Epithelial cell of proximal tubule (primary cell): ENCODE data around the gene H2BK1. TPM values are rescaled to one million over a fixed set of nuclear protein-coding genes. Genes with fewer than 3 reads are reported as not detected.

Experiments used
- DNase-seq: peaks from one replicate; pipeline ENCODE4 v3.0.0-alpha.2; 2011; ENCODE audit warnings: low read depth
- H3K4me3 ChIP-seq: 2 replicates; pipeline ENCODE4 v1.5.1; 2011; ENCODE audit warnings: low read depth, mild to moderate bottlenecking, low read length
- total RNA-seq: library from RNA; depleted of rRNA; stranded (reverse); fragments of >200 nt; gene quantifications from 2 replicates; pipeline ENCODE4 v1.2.3, GENCODE V29; 2015
- TF ChIP-seq, protein P1 (sequence below): conservative IDR thresholded peaks from 2 replicates; pipeline ENCODE4 v1.5.1; 2012; ENCODE audit warnings: low read depth, mild to moderate bottlenecking, low read length

H2BK1 gene
- total RNA-seq, 1 donor from 2014 or later = not detected

GRCh38 chr7:151186640-151187408 is 23.5 kb downstream of the H2BK1 start, which contains the start of gene ASB10:
ASB10 (minus strand) TSS chr7:151187250; CDS start chr7:151187130, 120 bp downstream.
- H3K4me3 ChIP-seq = no peak within 1 kb of the TSS
- TF ChIP-seq, protein P1, sequence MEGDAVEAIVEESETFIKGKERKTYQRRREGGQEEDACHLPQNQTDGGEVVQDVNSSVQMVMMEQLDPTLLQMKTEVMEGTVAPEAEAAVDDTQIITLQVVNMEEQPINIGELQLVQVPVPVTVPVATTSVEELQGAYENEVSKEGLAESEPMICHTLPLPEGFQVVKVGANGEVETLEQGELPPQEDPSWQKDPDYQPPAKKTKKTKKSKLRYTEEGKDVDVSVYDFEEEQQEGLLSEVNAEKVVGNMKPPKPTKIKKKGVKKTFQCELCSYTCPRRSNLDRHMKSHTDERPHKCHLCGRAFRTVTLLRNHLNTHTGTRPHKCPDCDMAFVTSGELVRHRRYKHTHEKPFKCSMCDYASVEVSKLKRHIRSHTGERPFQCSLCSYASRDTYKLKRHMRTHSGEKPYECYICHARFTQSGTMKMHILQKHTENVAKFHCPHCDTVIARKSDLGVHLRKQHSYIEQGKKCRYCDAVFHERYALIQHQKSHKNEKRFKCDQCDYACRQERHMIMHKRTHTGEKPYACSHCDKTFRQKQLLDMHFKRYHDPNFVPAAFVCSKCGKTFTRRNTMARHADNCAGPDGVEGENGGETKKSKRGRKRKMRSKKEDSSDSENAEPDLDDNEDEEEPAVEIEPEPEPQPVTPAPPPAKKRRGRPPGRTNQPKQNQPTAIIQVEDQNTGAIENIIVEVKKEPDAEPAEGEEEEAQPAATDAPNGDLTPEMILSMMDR = no peak
- no peak for DNase-seq

DNA sequence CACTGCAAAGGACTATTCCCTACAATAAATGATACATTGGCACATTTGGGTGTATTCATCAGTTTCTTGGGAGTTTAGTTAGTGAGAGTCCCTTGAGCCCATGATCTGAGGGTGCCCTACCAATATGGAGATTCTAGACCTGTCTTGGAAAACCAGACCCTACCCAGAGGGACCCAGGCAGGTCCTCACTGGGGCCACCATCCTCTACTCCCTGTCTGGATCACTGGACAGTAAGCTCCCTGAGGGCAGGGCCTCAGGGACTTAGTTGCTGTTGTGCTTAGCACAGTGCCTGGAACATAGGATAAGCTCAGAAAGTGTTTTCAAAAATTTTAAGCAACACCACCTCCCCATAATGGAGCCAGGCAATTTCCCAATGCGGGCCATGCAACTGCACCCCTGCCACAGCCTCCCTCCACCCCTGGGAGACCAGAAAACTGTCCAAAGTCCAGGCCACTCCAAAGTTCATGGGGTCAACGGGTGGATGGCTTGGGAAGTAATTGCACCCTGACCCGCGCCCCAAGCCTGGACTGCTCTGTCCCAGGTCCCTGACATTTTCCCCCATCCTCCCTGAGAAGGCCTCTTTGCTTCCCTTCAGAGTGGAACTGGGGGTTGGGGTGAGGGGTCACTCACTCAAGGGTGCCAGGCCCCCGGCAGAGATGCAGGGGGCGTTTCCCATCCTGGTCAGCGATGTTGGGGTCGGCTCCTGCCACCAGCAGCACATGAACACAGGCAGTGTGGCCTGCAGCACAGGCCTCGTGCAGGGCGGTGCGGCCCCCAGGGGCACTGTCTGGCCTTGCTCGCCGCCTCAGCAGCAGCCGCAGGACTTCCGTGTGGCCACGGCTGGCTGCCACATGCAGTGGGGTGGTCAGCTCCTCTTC is 24.3 kb downstream of the H2BK1 start:
- H3K4me3 ChIP-seq = no peak overlapping the region
- DNase-seq = no peak
- TF ChIP-seq, protein P1 = no peak

DNA sequence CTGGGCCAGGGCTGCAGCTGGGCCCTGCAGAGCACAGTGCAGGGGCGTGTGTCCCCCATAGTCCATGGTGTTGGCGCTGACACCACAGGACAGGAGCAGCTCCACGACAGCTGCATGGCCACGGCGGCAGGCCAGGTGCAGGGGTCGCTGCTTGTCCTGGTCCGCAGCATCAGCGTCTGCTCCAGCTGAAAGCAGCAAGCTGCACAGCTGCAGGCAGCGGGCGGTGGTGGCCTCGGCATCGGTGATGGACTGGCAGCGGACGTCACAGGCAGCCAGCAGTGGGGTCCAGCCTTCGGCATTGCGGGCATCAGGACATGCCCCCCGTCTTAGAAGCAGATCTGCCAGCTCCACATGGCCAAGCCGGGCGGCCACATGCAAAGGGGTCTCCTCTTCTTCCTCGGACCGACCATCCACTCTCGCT is 29.3 kb downstream of the H2BK1 start:
- TF ChIP-seq, protein P1 = no peak
- no peak for DNase-seq
- H3K4me3 ChIP-seq = no peak overlapping the region

- DNase-seq = no peak
- no peak overlapping the region for H3K4me3 ChIP-seq
- TF ChIP-seq, protein P1 = no peak
Measured at GRCh38 chr7:151179946-151180345, 30.3 kb downstream of the H2BK1 start.

GRCh38 chr7:151179287-151179860 is 30.9 kb downstream of the H2BK1 start:
- DNase-seq = no peak
- TF ChIP-seq, protein P1 = no peak

DNA sequence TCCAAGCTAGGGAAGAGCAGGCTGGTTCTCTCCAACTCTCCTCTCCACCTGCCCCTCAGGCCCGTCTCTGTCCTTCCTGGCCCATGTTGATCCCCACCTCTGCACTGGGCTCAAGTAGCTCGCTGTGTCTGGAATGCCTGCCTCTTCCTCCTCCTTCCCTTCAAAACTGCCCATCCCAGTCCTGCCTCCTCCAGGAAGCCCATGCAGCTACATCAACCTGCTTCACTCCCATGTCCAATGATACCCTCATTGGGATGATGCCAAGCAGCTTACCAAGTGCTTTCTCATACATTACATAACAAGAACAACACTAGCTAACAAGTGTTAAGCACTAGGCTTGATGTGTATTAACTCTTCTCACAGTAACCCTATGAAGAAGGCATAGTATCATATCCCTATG is 31.5 kb downstream of the H2BK1 start:
- TF ChIP-seq, protein P1 = no peak
- no peak overlapping the region for H3K4me3 ChIP-seq
- DNase-seq = no peak

More at GRCh38 chr7:151179287-151179860, 30.9 kb downstream of the H2BK1 start:
- no peak overlapping the region for H3K4me3 ChIP-seq
